HG03558 (cell line): ENCODE results near the gene FGB.
A peak's percentile ranks its signal among the peaks of the same experiment; 100 is the strongest.

ENCODE experiments used
- ATAC-seq: cut with Tn5 transposase; IDR thresholded peaks from one replicate; pipeline ENCODE4 v1.9.1; 2021; ENCODE audit warnings: moderate number of reproducible peaks; ENCODE audit not compliant: unreplicated experiment; ENCODE audit errors: extremely low read depth

Gene FGB

DNA sequence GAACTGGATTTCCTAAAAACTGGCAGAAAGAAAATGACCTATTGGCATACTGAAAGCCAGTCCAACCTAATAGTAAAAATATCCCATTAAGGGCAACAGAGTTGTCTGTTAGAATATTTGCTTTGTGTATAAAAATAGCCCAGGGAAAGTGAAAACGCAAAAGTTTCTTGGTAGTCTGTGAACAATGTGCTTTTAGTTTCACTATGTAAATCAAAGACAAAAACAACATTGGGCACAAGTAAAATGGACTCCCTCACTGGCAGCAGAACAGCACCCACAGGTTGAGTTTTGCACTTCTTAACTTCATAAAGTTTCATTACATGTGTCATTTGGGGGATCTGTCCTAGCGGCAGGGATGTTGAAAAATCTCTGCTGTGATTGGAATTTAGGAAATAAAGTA is 53.9 kb downstream of the FGB start:
- peak; percentile 93 for ATAC-seq

DNA sequence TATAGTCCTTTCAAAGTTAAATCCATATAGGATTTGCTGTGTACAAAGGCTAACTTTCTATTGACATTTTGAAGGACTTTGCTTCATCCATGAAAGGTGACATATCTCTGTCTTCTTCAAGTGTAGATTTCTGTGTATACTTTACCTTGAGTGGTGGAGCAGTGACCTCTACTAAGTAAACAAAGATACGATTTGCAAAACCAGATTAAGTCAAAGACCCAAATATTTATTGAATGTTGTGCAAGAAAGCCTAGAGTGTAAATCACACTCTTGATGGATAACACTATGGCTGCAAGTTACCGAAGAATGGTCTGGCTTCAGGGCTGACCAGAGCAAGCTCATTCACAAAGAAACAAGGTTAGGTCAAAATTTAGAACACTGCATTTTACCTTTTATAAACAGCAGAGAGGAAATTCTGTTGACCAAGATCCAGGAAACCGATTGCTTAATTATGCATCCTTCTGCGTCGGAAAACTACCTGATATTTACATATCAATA is 55.1 kb downstream of the FGB start:
- no peak for ATAC-seq

DNA sequence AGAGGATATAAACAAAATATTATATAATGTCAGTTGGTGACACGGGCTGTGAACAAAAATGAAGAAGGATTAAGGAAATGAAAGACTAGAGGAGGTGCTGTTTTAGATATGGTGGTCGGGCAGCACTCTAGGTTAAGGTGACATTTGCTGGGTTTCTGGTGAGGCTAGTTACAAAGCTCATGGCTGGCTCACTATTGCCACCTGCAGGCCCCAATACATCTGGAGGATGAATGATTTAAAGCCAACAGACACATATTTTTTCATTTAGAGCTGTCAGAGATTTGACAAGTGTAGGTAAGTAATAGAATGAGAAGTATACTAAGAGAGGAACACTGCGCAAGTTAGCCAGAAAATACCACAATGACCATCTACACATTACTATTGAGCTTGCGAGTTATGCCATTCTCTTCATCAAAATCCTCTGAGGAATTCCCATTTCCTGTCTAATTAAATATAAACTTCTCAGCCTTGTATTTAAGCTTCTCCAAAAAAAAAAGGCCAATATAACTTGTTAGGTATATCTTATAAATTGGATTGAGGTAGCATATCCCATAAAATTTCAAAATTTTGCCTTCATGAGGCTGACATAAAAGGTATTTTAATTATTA is 56.0 kb downstream of the FGB start:
- peak; percentile 38 for ATAC-seq

DNA sequence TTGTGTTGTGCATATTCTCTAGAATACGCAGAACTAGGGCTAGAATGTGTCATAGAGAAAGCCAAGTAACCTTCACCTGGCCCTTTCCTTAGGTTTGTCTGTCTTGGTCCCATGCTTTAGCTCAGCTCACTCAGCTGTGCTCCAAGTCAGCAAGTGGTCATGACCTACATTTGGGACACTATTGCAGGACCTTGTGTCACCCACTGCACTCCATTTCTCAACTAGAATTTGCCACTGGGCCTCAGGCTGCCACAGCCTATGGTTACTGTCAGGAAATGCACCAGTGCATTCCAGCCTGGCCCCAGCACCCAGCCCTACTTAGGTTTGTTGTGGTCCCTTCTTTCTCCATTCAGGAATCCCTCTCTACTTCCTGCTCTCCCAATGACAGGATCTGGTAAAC is 57.3 kb downstream of the FGB start:
- ATAC-seq = no peak
